ENCODE results near the gene CARF. TPM values are rescaled to one million over a fixed set of nuclear protein-coding genes. Genes with fewer than 3 reads are reported as not detected.
"Not testable (repeated sequence)": the region's sequence is repeated elsewhere in the genome, so short reads cannot be mapped to it uniquely, and the experiment has no call there.

CARF gene
- total and polyA plus RNA-seq, 2 donors (not counting 1 experiment from before 2014, with no cell fraction given), result 11.3 to 27.5 TPM

DNA sequence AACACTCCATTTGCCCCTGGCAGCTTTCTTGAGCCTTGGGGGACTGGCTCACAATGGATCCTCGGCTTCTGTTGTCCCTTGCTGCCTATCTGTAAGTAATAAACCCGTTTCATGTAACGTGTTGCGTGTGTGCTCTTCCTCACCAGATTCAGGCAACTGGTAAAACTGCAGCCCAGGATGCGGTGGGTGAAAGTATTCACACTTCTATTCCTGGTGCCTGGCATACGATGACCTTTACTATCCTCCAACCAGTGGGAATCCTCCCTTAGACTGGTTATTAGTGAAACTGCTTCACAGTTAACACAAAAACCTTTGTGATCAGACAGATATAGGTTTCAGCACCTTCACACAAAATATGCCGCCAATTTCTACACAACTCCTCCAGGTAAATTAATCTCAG, 26.9 kb upstream of the CARF start:
- ATAC-seq (ENCODE audit: low read depth) (no peak), DNase-seq (no peak)
- ChIA-PET POLR2A (no interaction called here), CTCF (no interaction called here)
- no peaks in the 10 kb centered on the region for H3K4me1 ChIP-seq (ENCODE audit: control insufficient read depth in 2 of 2, insufficient read depth in 2 of 2, low read length in 2 of 2)
- intact Hi-C loops (cut with micrococcal nuclease), result no loop called here
- TF ChIP-seq EZH2 (IDR thresholded peaks at IDR 0.05; ENCODE audit: borderline replicate concordance, insufficient read depth, low read depth, low read length, poor library complexity, severe bottlenecking), result no peak
- TF ChIP-seq, protein P1, sequence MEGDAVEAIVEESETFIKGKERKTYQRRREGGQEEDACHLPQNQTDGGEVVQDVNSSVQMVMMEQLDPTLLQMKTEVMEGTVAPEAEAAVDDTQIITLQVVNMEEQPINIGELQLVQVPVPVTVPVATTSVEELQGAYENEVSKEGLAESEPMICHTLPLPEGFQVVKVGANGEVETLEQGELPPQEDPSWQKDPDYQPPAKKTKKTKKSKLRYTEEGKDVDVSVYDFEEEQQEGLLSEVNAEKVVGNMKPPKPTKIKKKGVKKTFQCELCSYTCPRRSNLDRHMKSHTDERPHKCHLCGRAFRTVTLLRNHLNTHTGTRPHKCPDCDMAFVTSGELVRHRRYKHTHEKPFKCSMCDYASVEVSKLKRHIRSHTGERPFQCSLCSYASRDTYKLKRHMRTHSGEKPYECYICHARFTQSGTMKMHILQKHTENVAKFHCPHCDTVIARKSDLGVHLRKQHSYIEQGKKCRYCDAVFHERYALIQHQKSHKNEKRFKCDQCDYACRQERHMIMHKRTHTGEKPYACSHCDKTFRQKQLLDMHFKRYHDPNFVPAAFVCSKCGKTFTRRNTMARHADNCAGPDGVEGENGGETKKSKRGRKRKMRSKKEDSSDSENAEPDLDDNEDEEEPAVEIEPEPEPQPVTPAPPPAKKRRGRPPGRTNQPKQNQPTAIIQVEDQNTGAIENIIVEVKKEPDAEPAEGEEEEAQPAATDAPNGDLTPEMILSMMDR (IDR thresholded peaks at IDR 0.05), result no peak
- no peaks in the 10 kb centered on the region for H4K20me1 ChIP-seq (ENCODE audit: control insufficient read depth, insufficient read depth, low read length, poor library complexity, severe bottlenecking)
- H3K4me2 ChIP-seq (replicated peaks; ENCODE audit: low read depth, low read length, poor library complexity, severe bottlenecking), result no peak overlapping the region
- 100% methylated on average over 6 of the region's 7 CpGs for WGBS (ENCODE audit: insufficient coverage)
- peaks cover 3 to 26% of the 10 kb centered on the region in 2 experiments for H3K36me3 ChIP-seq (replicated peaks in 1 of 2; ENCODE audit: control extremely low read depth in 1 of 2, control insufficient read depth in 1 of 2, extremely low read depth in 1 of 2, insufficient read depth in 2 of 2, low read length in 1 of 2)
- H3K9me3 Mint-ChIP-seq (ENCODE audit: insufficient read depth), result no peaks in the 10 kb centered on the region
- H3K27ac ChIP-seq (ENCODE audit: low read length in 2 of 2), result no peak overlapping the region
- no peaks in the 10 kb centered on the region for H3K4me1 Mint-ChIP-seq
- H3K27me3 Mint-ChIP-seq, result no peaks in the 10 kb centered on the region
- H2AFZ ChIP-seq (ENCODE audit: insufficient read depth, low read depth, low read length, poor library complexity, severe bottlenecking), result no peak overlapping the region
- no peak overlapping the region for H3K27ac Mint-ChIP-seq
- no peak overlapping the region for H3K4me3 Mint-ChIP-seq
- H3K9ac ChIP-seq (ENCODE audit: low read length), result no peak overlapping the region
- peaks cover 0 to 4% (median 0%) of the 10 kb centered on the region in 3 donors for H3K9me3 ChIP-seq (ENCODE audit: control extremely low read depth in 1 of 3, control insufficient read depth in 2 of 3, insufficient read depth in 1 of 3, low read length in 2 of 3)
- no peak overlapping the region for H3K4me3 ChIP-seq (ENCODE audit: control extremely low read depth in 1 of 5, extremely low read depth in 1 of 5, insufficient read depth in 1 of 5, low read depth in 2 of 5, low read length in 4 of 5)
- no peaks in the 10 kb centered on the region for H3K79me2 ChIP-seq (ENCODE audit: control insufficient read depth, insufficient read depth, low read length)
- H3K27me3 ChIP-seq (replicated peaks in 1 of 4; ENCODE audit: control extremely low read depth in 1 of 4, control insufficient read depth in 3 of 4, insufficient read depth in 4 of 4, low read length in 3 of 4), result no peaks in the 10 kb centered on the region

GRCh38 chr2:202905507-202905906, 6.6 kb upstream of the CARF start:
- H3K9me3 Mint-ChIP-seq (ENCODE audit: insufficient read depth); H3K27me3 ChIP-seq (replicated peaks in 1 of 4; ENCODE audit: control extremely low read depth in 1 of 4, control insufficient read depth in 3 of 4, insufficient read depth in 4 of 4, low read length in 3 of 4); H3K27me3 Mint-ChIP-seq; ATAC-seq (ENCODE audit: low read depth); DNase-seq; H3K27ac Mint-ChIP-seq; H3K4me1 ChIP-seq (ENCODE audit: control insufficient read depth in 2 of 2, insufficient read depth in 2 of 2, low read length in 2 of 2); H3K4me3 ChIP-seq (ENCODE audit: control extremely low read depth in 1 of 5, extremely low read depth in 1 of 5, insufficient read depth in 1 of 5, low read depth in 2 of 5, low read length in 4 of 5); H3K4me2 ChIP-seq (replicated peaks; ENCODE audit: low read depth, low read length, poor library complexity, severe bottlenecking); H3K27ac ChIP-seq (ENCODE audit: low read length in 2 of 2); CTCF ChIA-PET; intact Hi-C loops (cut with micrococcal nuclease); H4K20me1 ChIP-seq (ENCODE audit: control insufficient read depth, insufficient read depth, low read length, poor library complexity, severe bottlenecking); POLR2A ChIA-PET; H2AFZ ChIP-seq (ENCODE audit: insufficient read depth, low read depth, low read length, poor library complexity, severe bottlenecking); H3K36me3 ChIP-seq (replicated peaks in 1 of 2; ENCODE audit: control extremely low read depth in 1 of 2, control insufficient read depth in 1 of 2, extremely low read depth in 1 of 2, insufficient read depth in 2 of 2, low read length in 1 of 2); H3K9me3 ChIP-seq (ENCODE audit: control extremely low read depth in 1 of 3, control insufficient read depth in 2 of 3, insufficient read depth in 1 of 3, low read length in 2 of 3); H3K9ac ChIP-seq (ENCODE audit: low read length); H3K4me3 Mint-ChIP-seq: not testable (repeated sequence)
- peaks cover 32% of the 10 kb centered on the region for H3K79me2 ChIP-seq (ENCODE audit: control insufficient read depth, insufficient read depth, low read length)
- peaks cover 10% of the 10 kb centered on the region for H3K4me1 Mint-ChIP-seq
